ENCODE results near the gene ZNF799. TPM values are rescaled to one million over a fixed set of nuclear protein-coding genes. Genes with fewer than 3 reads are reported as not detected.

Gene ZNF799
- total and polyA plus RNA-seq, 2 of the 4 experiments (the other 2 are of a cell fraction), result 0.79 to 3.4 TPM

- TF ChIP-seq, protein P1, sequence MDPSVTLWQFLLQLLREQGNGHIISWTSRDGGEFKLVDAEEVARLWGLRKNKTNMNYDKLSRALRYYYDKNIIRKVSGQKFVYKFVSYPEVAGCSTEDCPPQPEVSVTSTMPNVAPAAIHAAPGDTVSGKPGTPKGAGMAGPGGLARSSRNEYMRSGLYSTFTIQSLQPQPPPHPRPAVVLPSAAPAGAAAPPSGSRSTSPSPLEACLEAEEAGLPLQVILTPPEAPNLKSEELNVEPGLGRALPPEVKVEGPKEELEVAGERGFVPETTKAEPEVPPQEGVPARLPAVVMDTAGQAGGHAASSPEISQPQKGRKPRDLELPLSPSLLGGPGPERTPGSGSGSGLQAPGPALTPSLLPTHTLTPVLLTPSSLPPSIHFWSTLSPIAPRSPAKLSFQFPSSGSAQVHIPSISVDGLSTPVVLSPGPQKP (IDR thresholded peaks at IDR 0.05; ENCODE audit: borderline replicate concordance, low read depth, low read length), result no peak
- peak; percentile 21; the same call in 1 of the 2 replicates for TF ChIP-seq MXI1 (IDR thresholded peaks at IDR 0.05; ENCODE audit: borderline replicate concordance, low read depth, low read length)
- no peak for TF ChIP-seq BHLHE40 (IDR thresholded peaks at IDR 0.05; ENCODE audit: low read depth, low read length)
- TF ChIP-seq FOS (IDR thresholded peaks at IDR 0.05; ENCODE audit: low read depth, low read length), result no peak
Measured at GRCh38 chr19:12365236-12366162, 35.6 kb downstream of the ZNF799 start, which contains the start of gene ZNF442 (continued).

Data from IMR-90 (cell line).